ENCODE data around the gene DYRK4. TPM values are rescaled to one million over a fixed set of nuclear protein-coding genes. Genes with fewer than 3 reads are reported as not detected.

DYRK4 gene
- total and polyA plus RNA-seq, 2 of the 13 experiments (the other 11 are each of a cell fraction or from before 2014, with no cell fraction given): 29.4 to 40.2 TPM

DNA sequence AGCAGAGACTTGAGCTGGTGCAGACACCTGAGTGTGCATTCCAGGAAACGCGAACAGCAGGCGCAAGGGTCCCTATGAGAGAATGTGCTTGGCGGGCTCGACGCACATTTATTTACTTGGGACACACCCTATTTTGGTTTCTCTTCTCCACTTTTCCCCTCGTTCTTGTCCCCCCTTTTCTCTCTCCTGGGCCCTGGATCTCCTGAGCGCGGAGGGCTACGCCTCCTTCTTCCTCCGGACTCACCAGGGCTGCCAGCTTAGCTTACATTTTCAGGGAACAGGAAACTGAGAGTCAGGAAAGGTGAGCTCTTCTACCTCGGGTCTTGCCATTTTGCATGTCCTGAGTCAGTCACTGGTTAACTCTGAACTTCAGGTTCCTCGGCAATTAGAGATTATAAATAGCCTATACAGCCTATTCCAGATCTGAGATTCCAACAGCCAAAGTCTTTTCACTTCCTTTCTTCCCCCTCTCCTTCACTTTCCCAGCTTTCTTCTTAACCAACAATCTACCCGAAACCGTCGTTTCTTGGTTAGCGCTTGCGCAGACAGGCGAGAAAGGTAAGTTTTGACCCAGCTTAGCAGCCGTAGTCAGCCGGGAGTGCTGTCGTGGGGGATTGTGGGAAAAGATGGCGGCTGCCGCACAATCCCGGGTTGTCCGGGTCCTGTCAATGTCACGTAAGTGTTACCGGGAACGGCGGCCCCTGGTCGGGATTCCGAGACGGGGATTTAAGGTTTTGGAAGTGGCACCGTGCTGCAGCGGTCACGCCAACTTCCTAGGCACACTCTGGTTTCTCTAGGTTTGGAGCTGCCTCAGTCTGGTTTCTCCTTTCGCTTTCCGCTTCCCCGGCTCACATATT is 86.7 kb downstream of the DYRK4 start, which contains the start of the genes AKAP3 and NDUFA9 (continued):
- peak; percentile 45; the same call in 1 of the 2 replicates for TF ChIP-seq ZSCAN9 (CRISPR knock-in tag; IDR thresholded peaks at IDR 0.05; ENCODE audit: borderline replicate concordance)
- no peak for TF ChIP-seq THYN1 (CRISPR knock-in tag; IDR thresholded peaks at IDR 0.05; ENCODE audit: borderline replicate concordance, low read depth)
- TF ChIP-seq ZFX (CRISPR knock-in tag; IDR thresholded peaks at IDR 0.05; ENCODE audit: low read depth): peak; percentile 54; the same call in 1 of the 2 replicates
- no peak for TF ChIP-seq NFYB (CRISPR knock-in tag; IDR thresholded peaks at IDR 0.05)
- TF ChIP-seq, protein P1, sequence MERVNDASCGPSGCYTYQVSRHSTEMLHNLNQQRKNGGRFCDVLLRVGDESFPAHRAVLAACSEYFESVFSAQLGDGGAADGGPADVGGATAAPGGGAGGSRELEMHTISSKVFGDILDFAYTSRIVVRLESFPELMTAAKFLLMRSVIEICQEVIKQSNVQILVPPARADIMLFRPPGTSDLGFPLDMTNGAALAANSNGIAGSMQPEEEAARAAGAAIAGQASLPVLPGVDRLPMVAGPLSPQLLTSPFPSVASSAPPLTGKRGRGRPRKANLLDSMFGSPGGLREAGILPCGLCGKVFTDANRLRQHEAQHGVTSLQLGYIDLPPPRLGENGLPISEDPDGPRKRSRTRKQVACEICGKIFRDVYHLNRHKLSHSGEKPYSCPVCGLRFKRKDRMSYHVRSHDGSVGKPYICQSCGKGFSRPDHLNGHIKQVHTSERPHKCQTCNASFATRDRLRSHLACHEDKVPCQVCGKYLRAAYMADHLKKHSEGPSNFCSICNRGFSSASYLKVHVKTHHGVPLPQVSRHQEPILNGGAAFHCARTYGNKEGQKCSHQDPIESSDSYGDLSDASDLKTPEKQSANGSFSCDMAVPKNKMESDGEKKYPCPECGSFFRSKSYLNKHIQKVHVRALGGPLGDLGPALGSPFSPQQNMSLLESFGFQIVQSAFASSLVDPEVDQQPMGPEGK (CRISPR knock-in tag; IDR thresholded peaks at IDR 0.05): no peak
- TF ChIP-seq, protein P2, sequence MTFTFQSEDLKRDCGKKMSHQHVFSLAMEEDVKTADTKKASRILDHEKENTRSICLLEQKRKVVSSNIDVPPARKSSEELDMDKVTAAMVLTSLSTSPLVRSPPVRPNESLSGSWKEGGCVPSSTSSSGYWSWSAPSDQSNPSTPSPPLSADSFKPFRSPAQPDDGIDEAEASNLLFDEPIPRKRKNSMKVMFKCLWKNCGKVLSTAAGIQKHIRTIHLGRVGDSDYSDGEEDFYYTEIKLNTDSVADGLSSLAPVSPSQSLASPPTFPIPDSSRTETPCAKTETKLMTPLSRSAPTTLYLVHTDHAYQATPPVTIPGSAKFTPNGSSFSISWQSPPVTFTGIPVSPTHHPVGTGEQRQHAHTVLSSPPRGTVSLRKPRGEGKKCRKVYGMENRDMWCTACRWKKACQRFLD (CRISPR knock-in tag; IDR thresholded peaks at IDR 0.05; ENCODE audit: borderline replicate concordance): peak; percentile 28; the same call in 1 of the 2 replicates
- no peak for TF ChIP-seq NFYC (CRISPR knock-in tag; IDR thresholded peaks at IDR 0.05)
- no peak for TF ChIP-seq FOXP1 (IDR thresholded peaks at IDR 0.05)
- no peak for TF ChIP-seq FOXP1 (CRISPR knock-in tag; IDR thresholded peaks at IDR 0.05)
- TF ChIP-seq BORCS8-MEF2B (CRISPR knock-in tag; IDR thresholded peaks at IDR 0.05): 0 out of 2 replicates have a peak, but pooled peaks have one; percentile 33
- no peak for TF ChIP-seq SCMH1 (CRISPR knock-in tag; IDR thresholded peaks at IDR 0.05; ENCODE audit: borderline replicate concordance)
- TF ChIP-seq ZNF34 (CRISPR knock-in tag; IDR thresholded peaks at IDR 0.05; ENCODE audit: borderline replicate concordance): no peak
- TF ChIP-seq RAD21 (CRISPR knock-in tag; IDR thresholded peaks at IDR 0.05): no peak
- TF ChIP-seq, protein P3, sequence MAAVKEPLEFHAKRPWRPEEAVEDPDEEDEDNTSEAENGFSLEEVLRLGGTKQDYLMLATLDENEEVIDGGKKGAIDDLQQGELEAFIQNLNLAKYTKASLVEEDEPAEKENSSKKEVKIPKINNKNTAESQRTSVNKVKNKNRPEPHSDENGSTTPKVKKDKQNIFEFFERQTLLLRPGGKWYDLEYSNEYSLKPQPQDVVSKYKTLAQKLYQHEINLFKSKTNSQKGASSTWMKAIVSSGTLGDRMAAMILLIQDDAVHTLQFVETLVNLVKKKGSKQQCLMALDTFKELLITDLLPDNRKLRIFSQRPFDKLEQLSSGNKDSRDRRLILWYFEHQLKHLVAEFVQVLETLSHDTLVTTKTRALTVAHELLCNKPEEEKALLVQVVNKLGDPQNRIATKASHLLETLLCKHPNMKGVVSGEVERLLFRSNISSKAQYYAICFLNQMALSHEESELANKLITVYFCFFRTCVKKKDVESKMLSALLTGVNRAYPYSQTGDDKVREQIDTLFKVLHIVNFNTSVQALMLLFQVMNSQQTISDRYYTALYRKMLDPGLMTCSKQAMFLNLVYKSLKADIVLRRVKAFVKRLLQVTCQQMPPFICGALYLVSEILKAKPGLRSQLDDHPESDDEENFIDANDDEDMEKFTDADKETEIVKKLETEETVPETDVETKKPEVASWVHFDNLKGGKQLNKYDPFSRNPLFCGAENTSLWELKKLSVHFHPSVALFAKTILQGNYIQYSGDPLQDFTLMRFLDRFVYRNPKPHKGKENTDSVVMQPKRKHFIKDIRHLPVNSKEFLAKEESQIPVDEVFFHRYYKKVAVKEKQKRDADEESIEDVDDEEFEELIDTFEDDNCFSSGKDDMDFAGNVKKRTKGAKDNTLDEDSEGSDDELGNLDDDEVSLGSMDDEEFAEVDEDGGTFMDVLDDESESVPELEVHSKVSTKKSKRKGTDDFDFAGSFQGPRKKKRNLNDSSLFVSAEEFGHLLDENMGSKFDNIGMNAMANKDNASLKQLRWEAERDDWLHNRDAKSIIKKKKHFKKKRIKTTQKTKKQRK (IDR thresholded peaks at IDR 0.05; ENCODE audit: low read length): no peak
- no peak for TF ChIP-seq GPN1 (CRISPR knock-in tag; IDR thresholded peaks at IDR 0.05; ENCODE audit: borderline replicate concordance)
- TF ChIP-seq, protein P4, sequence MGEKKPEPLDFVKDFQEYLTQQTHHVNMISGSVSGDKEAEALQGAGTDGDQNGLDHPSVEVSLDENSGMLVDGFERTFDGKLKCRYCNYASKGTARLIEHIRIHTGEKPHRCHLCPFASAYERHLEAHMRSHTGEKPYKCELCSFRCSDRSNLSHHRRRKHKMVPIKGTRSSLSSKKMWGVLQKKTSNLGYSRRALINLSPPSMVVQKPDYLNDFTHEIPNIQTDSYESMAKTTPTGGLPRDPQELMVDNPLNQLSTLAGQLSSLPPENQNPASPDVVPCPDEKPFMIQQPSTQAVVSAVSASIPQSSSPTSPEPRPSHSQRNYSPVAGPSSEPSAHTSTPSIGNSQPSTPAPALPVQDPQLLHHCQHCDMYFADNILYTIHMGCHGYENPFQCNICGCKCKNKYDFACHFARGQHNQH (CRISPR knock-in tag; IDR thresholded peaks at IDR 0.05): peak; percentile 61; the same call in 1 of the 2 replicates
- no peak for TF ChIP-seq ZNF30 (CRISPR knock-in tag; IDR thresholded peaks at IDR 0.05)
- no peak for TF ChIP-seq PLRG1 (conservative IDR thresholded peaks at IDR 0.05)
- TF ChIP-seq GLI4 (CRISPR knock-in tag; IDR thresholded peaks at IDR 0.05; ENCODE audit: borderline replicate concordance): peak; percentile 41; the same call in 1 of the 2 replicates
- TF ChIP-seq TBX3 (IDR thresholded peaks at IDR 0.05; ENCODE audit: borderline replicate concordance): no peak
